GM19025 (cell line): ENCODE measurements around the gene MTFR1L.

Experiments
- ATAC-seq: cut with Tn5 transposase; IDR thresholded peaks from one replicate; pipeline ENCODE4 v1.9.1; 2021; ENCODE audit warnings: mild to moderate bottlenecking, low read depth, moderate library complexity; ENCODE audit not compliant: unreplicated experiment

The MTFR1L gene

DNA sequence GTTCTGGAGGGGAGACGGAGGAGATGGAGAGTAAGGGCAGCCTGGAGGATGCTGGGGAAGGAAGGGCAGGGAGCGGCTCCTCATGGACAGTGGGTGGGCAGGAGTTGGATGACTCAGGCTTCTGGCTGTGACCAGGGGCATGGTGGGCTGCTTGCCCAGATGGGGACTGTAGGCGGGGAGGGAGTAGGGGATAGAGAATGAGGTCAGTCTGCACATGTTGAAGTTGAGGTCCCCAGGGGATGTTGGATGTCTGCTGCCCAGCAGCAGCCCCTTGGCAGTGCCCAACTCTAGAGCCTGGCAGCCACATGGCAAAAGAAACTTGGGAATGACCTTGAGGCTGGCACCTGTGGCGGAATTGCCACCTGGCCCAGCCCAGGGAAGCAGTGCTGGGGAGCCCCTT is 13.3 kb upstream of the MTFR1L start:
- ATAC-seq, result no peak

DNA sequence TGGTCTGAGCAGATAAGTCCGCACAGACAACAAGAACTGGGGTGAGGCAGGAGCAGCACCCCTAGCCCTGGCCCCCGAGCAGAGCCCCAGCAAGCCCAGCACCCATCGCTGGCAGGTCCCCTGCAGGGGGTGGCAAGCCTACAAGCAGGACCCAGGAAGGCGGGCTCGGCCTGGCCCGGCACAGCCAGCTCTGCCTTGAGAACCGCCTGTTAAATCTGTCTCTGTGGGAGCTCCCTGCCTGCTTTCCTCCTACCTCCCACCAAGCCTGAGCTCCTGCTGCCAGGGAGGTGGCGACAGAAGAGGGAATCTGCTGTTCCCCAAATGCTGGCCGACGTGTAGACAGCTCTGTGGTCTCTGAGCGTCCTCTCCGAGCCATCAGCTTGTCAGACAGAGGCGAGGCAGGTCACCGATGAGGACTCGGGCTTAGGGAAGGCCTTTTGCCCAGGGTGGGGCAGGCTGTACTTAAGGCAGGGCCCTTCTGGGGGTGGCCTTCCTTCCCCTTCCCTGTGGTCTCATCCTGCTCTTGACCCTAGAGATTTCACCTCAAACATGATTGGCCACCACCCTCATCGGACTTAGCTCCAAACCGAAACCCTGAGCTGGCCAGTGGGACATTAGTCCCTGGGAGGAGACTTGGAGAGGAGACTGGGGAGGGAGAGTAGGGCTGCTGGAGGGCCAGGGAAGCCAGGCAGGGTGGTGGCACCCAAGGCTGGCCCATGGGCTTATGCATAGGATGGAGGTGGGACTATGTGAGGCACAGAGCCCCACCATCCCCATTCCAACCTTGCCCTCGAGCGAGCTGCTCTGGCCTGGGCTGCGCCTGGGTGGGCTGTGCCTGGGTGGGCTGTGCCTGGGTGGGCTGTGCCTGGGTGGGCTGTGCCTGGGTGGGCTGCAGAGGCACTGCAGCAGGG is 12.0 kb upstream of the MTFR1L start:
- ATAC-seq, result no peak

DNA sequence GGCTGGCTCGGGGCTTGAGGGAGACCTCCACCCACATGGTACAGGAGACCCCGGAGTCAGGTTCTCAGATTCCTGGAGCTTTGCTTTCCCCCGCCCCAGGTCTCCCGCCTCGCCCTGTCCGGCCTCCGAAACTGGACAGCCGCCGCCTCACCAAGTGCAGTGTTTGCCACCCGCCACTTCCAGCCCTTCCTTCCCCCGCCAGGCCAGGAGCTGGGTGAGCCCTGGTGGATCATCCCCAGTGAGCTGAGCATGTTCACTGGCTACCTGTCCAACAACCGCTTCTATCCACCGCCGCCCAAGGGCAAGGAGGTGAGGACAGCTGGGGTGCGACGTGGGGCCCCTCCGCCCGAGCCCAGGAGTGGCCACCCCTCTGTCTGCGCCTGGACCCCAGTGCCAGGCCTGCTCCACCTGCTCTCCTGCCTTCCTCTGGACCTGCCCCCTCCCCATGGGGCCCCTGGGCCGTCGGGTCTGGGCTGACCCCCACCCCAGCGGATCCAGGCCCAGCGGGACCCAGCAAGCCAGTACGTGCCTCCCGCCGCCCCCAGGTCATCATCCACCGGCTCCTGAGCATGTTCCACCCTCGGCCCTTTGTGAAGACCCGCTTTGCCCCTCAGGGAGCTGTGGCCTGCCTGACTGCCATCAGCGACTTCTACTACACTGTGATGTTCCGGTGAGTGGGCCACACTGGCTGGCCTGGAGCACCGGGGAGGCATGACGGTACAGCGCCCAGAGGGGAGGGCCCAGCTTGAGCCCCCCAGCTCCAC is 11.1 kb upstream of the MTFR1L start:
- ATAC-seq, result no peak

DNA sequence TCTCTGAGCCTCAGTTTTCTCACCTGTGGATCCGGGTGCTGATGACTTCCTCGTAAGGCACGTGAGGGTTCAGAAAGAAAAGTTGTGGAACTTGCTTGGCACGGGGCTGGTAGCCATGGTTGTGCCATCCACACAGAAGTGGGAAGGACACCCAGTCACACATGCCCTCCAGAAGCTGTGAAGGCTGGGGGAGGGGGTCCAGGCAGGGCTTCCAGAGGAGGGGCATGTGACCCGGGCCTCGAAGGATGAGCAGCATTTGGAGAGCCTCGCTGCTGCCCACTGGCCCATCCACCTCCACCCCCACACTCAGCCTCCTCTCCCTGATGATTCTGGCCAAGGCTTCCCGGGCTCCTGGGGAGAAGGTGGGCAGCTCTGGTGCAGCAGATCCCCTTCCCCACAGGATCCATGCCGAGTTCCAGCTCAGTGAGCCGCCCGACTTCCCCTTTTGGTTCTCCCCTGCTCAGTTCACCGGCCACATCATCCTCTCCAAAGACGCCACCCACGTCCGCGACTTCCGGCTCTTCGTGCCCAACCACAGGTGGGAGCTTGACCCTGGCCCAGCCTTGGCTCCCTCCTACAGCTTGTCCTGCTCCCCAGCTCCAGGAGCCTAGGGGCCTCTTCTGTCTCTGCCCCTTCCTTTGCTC is 10.3 kb upstream of the MTFR1L start:
- ATAC-seq, result no peak

DNA sequence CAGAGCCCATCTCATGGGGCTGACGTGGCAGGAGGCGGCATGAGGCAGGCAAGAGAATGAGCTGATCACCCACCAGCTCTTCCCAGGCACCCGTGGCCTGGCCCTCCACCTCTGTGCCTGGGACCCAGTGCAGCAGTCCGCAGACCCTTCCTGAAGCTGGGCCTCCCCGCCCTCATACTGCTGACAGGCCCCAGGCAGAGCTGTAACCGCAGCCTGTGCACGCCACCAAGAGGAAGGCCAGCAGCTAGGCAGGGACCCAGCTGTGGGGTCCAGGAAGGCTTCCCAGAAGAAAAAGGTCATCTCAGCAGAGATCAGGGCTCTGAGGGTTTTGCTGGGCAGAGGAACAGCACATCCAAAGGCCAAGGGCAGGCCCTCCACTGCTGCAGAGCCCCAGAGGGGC is 9.8 kb upstream of the MTFR1L start:
- ATAC-seq, result no peak

DNA sequence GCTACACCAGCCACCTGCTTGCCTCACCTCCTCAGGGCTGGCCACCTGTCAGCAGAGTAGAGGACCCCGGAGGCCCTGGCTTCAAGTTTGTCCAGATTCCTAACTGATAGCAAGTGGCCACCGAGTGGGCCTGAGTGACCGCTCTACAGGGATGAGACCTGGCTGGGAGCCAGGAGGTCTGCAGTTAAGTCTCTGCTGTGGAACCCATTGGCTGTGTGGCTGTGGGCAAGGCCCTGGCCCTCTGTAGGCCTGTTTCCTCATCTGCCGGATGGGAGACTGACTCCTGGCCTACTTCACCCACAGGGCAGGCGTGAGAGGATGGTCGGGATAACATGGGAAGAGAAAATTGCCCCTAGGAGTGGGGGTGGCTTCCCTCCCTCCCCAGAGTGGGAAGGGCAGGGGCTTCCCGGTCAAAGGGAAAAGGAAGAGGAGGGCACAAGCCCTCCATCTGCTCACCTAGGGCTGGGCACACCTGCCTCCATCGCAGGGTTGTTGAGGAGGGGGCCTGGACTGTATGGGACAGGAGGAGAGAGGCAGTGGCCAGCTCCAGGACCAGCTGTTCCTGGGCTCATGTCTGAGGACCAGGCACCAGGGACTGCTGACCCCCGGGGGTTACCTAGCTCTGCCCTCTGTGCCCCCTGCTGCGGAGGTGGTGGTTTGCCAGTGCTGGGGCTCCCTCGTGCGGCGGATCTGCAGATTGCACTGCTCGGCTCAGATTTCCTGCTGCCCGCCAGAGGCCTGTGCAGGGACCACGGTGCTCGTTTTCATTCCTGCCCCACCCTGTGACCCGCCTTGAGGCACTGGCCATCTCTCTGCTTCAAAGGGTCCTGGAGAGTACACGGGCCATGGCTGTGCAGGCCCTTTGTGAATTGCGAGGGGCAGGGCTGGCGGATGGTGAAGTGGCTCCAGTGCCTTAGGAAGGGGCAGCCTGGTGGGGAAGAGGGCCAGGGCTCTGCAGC is 9.1 kb upstream of the MTFR1L start:
- no peak for ATAC-seq

DNA sequence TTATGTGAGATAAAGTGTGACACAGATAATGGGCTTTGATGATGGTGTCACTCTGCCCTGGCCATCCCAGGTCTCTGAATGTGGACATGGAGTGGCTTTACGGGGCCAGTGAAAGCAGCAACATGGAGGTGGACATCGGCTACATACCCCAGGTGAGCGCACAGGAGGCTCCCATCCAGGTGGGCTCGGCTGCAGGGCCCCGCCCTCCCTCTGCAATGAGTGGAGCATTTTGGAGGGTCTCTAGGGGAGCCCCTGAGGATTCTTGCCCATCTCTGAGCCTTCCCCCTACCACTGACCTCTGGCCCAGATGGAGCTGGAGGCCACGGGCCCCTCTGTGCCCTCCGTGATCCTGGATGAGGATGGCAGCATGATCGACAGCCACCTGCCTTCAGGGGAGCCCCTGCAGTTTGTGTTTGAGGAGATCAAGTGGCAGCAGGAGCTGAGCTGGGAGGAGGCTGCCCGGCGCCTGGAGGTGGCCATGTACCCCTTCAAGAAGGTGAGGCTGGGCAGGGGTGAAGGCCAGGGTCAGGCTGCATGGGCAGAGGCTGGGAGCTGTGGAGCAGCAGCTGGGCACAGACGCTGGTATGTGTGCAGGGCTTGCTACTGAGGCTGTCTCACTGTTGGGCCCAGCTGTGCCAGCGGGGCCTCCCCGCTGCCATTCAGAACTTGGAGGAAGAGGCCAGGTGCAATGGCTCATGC is 8.2 kb upstream of the MTFR1L start:
- no peak for ATAC-seq

DNA sequence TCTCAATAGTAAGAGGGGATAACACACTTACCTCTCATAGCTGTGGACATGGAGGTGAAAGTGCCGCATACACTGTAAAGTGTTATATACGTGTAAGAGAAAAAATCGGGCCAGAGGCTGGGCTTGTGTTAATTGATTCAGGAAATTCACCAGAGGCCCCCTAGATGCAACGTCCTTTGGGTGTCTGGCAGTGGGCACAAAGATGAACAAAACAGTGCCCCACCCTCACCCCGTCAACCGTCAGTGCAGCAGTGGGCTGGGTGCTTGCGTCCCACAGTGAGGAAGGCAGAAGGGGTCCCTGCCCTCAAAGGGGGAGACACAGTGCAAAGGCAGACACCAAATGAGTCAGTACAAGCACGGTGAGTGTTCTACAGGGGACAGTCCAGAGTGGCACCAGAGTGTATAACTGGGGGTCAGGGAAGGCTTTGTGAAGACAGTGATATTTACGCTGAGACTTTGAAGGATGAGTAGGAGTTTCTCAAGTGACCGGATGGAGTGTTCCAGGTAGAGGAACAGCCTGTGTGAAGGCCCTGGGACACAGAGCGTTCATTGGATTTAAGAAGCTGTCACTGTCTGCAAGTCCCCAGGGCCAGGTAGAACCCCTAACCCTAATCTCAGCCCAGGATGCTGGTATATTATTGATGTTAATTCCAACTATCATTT is 6.6 kb upstream of the MTFR1L start:
- no peak for ATAC-seq

DNA sequence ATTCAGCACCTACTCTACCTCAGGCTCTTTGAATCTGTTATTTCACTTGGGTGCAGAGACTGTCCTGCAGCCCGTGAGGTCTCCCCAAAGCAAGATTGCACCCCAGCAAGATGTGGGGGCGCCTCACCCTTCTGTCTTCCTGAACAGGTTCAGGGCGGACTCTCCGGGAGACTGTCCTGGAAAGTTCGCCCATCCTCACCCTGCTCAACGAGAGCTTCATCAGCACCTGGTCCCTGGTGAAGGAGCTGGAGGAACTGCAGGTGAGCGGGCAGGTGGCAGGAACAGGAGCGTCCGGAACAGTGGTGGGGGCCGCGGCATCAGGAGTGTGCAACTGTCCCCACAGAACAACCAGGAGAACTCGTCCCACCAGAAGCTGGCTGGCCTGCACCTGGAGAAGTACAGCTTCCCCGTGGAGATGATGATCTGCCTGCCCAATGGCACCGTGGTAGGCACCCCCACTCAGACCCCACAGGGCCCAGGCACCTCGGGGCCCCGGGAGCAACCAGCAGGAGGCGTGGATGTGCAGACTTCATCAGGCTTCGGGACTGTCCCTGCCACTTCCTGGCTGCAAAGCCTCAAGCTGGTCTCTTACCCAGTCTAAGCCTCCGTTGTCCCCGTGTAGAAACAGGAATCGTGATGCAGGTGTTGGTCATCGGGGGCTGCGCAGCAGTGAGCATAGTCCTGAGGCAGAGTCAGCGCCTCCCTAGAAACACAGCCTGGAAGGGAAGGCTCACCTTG is 5.9 kb upstream of the MTFR1L start:
- ATAC-seq, result no peak

DNA sequence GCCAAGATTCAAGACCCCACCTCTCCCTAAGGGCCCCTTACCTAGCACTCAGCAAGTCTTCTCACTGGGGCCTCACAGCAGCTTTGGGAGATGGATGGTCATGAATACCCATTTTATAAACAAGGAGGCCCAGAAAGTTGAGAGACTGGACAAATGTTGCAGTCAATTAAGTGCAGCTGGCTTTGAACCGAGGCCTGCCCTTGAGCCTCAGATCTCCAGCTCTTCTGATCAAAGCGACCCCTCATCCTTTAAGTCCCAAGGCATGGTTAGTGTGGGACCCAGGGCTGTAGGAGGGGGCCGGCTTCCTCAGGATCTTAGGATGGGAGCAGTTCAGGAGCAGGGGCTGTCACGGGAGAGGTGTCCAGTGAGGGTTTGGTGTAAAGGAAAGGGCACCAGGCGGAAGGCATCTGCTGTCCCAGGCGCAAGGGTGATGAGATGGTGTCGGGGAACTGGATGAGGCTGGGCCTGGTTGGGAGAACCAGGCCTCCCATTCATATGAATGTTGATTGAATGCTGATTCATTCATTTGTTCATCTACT is 5.1 kb upstream of the MTFR1L start:
- ATAC-seq, result no peak

DNA sequence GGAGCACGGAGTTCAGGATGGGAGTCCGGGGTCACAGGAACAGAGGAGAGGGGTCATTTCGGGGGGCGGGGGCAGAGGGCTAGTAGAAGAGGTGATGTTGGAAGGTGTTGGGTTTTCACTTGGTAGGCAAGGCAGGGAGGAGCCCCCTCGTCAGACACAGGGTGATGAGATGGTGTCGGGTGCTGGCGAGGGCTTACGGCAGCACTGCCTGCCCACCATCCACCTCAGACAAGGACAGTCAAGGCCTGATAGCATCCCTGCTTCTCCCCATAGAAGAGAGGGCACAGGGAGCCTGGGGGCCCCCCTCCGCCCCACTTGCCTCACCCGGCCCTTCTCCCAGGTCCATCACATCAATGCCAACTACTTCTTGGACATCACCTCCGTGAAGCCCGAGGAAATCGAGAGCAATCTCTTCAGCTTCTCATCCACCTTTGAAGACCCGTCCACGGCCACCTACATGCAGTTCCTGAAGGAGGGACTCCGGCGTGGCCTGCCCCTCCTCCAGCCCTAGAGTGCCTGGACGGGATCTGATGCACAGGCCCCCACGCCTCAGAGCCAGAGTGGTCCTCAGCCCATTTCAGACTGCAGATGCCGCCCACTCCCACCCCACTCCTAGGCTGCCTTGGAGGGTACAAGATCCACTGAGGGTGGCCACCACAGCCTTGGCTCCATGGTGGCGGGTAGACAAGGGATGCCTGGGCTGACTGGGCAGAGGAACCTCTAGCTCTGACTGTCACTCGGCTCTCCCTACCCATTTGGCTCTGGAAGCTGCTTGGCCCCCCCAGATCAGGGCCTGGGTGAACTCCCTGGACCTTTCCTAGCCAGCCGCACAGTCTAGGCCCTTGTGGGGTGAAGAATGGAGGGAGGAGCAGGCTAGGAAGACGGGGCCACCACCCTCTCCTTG is 4.3 kb upstream of the MTFR1L start:
- ATAC-seq, result no peak

DNA sequence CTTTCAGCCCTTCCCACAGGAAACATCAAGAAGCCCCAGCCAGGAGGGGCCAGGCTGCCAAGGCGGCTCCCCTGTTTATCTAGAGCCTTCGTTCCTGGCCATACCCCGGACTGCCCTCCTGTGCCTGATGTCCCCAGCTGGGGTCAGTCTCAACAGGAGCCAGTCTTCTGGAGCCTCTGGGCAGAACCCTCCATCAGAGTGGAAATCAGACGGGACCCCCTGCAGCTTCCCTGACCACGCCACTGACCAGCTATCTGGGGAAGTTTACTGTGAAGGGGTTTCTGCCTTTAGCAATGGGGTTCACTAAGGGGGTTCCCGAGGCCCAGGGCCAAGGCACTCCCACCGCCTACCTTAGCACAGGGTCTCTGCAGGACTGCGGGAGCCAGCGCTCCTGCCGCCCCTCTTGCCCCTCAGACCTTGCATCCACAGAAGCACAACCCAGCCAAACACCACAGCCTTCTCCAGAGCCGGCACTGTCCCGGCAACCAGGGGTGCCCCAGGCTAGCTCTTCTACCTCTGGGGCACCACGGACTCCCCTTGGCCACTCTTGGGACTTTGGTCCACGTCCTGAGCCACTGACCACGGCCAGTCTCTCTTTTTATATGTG is 3.5 kb upstream of the MTFR1L start:
- no peak for ATAC-seq

DNA sequence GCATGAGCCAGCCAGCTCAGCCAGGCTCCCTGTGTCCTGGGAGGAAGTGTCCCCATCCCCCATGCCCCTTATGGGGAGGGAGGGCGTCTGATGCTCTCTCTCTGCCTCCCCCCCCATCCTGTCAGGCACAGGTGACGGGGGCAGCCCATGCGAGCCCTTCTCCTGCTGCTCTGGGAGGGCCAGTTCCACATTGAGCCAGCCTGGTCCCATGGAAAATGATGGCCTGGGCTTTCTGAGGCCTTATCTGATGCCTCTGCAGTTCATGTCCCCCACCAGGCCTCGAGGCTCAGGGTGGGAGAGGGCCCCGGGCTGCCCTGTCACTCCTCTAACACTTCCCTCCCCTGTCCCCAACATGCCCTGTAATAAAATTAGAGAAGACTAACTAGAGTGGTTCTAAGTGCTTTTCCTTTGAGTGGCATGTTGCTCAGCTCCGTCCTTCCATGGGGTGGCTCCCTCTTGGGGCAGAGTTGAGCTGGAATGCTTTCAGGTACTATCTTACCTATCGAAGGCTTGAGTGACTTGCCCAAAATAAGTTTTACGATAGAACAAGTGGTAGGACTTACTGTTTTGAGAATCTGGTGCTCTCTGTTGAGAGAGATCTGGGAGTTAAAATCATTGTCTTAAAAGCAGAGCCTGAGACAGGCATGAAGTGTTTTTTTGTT is 1.8 kb upstream of the MTFR1L start:
- ATAC-seq, result no peak

DNA sequence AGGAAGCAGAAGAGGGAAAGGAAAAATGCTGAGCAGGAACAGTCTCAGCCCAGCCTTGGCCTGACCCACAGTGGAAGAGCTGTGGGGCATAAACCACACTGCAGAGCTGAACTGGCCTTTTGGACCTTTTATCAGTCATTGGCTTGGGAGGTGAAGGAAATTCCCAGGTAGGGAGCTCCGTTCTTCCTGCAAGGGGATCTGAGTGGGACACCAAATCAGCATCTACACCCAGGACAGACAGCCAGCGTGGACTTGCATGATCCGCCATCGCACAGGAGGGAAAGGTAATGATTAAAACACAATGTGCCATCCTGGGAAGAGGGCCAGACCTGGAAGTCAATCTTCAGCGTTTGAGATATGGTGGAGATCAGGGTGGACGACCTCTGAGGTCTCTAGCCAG is 1.2 kb upstream of the MTFR1L start:
- ATAC-seq, result no peak

DNA sequence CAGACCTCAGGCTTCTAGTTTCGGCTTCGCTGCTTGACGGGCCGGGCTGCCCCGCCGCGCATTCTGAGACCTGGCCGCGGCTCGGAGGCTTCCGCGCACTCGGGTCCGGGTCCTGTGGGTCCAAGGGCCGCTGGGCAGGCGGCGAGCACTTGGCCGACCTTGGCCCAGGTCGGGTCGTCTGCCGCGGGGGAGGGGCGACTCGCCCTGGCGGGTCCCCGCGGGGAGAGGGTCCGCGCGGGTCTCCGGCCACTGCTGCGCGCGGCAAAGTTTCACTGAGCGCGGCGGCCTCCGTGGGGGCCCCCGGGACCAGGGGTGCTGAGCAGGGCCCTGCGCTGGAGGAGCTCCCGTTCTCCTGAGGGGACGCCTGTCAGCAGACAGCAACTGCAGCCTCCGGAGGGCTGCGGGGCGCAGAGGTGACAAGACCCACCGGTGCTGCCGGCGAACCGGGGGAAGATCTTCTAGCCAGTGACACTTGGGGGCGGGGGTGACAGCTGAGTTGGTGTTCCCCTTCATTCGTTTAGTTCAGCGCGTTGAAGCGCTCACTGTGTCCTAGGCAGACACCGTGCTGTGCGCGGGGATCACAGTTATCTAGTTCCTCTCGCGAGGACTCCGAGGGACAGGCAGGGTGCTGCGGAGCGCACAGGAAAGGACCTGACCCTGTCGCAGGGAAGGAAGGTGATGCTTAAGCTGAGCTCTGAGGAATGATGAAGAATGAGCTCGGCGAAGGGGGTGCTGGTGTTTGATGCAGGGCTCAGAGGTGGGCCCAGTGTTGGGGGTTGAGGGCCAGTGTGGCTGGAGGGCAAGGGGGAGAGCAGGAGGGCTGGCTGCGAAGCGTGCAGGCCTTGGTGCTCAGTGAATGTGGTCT is 725 bp downstream of the MTFR1L start:
- peak; percentile 43 for ATAC-seq
